Measurements from ENCODE around the gene MARCHF2. TPM values are rescaled to one million over a fixed set of nuclear protein-coding genes. Genes with fewer than 3 reads are reported as not detected.
"Not testable (repeated sequence)": the region's sequence is repeated elsewhere in the genome, so short reads cannot be mapped to it uniquely, and the experiment has no call there.

MARCHF2 gene
- total and polyA plus RNA-seq, 2 donors (not counting 1 experiment from before 2014, with no cell fraction given), result 22.9 to 52.6 TPM

DNA sequence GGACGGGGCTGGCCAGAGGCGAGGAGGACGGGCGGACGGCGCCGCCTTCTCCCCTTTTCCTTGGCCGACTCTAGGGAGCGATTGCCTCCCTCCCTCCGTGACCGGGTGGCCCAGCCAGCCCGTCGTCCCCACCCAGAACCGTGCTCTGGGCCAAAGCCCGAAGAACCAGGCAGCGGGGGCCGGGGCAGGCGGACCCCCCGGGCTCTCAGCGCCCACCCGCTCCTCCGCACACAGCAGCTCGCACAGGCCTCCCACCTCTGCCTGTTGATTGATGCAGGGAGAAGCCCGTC is 9.3 kb upstream of the MARCHF2 start:
- H3K27me3 Mint-ChIP-seq, result no peaks in the 10 kb centered on the region
- Histone ChIP-seq H3K4me1 (ENCODE audit: control insufficient read depth in 2 of 2, insufficient read depth in 2 of 2, low read length in 2 of 2) (no peaks in the 10 kb centered on the region), H3K27me3 (replicated peaks in 1 of 4; ENCODE audit: control extremely low read depth in 1 of 4, control insufficient read depth in 3 of 4, insufficient read depth in 4 of 4, low read length in 3 of 4) (no peaks in the 10 kb centered on the region), H3K9me3 (ENCODE audit: control extremely low read depth in 1 of 3, control insufficient read depth in 2 of 3, insufficient read depth in 1 of 3, low read length in 2 of 3) (no peaks in the 10 kb centered on the region), H3K79me2 (ENCODE audit: control insufficient read depth, insufficient read depth, low read length) (no peaks in the 10 kb centered on the region), H3K9ac (ENCODE audit: low read length) (no peak overlapping the region), H3K36me3 (replicated peaks in 1 of 2; ENCODE audit: control extremely low read depth in 1 of 2, control insufficient read depth in 1 of 2, extremely low read depth in 1 of 2, insufficient read depth in 2 of 2, low read length in 1 of 2) (peaks cover 0 to 35% of the 10 kb centered on the region in 2 experiments), H3K4me3 (ENCODE audit: control extremely low read depth in 1 of 5, extremely low read depth in 1 of 5, insufficient read depth in 1 of 5, low read depth in 2 of 5, low read length in 4 of 5) (no peak overlapping the region), H3K27ac (ENCODE audit: low read length in 2 of 2) (no peak overlapping the region), H4K20me1 (ENCODE audit: control insufficient read depth, insufficient read depth, low read length, poor library complexity, severe bottlenecking) (peaks cover 23% of the 10 kb centered on the region), H3K4me2 (replicated peaks; ENCODE audit: low read depth, low read length, poor library complexity, severe bottlenecking) (no peak overlapping the region), H2AFZ (ENCODE audit: insufficient read depth, low read depth, low read length, poor library complexity, severe bottlenecking) (no peak overlapping the region)
- ChIA-PET CTCF (no interaction called here), POLR2A (no interaction called here)
- ATAC-seq (ENCODE audit: low read depth) (no peak), DNase-seq (no peak)
- intact Hi-C loops (cut with micrococcal nuclease), result no loop called here
- WGBS (ENCODE audit: insufficient coverage), result 95% methylated on average over 24 of the region's 24 CpGs
- no peaks in the 10 kb centered on the region for H3K4me1 Mint-ChIP-seq
- H3K9me3 Mint-ChIP-seq (ENCODE audit: insufficient read depth), result no peaks in the 10 kb centered on the region
- no peak overlapping the region for H3K4me3 Mint-ChIP-seq
- TF ChIP-seq EZH2 (IDR thresholded peaks at IDR 0.05; ENCODE audit: borderline replicate concordance, insufficient read depth, low read depth, low read length, poor library complexity, severe bottlenecking), result no peak
- TF ChIP-seq, protein P1, sequence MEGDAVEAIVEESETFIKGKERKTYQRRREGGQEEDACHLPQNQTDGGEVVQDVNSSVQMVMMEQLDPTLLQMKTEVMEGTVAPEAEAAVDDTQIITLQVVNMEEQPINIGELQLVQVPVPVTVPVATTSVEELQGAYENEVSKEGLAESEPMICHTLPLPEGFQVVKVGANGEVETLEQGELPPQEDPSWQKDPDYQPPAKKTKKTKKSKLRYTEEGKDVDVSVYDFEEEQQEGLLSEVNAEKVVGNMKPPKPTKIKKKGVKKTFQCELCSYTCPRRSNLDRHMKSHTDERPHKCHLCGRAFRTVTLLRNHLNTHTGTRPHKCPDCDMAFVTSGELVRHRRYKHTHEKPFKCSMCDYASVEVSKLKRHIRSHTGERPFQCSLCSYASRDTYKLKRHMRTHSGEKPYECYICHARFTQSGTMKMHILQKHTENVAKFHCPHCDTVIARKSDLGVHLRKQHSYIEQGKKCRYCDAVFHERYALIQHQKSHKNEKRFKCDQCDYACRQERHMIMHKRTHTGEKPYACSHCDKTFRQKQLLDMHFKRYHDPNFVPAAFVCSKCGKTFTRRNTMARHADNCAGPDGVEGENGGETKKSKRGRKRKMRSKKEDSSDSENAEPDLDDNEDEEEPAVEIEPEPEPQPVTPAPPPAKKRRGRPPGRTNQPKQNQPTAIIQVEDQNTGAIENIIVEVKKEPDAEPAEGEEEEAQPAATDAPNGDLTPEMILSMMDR (IDR thresholded peaks at IDR 0.05), result no peak
- no peak overlapping the region for H3K27ac Mint-ChIP-seq

DNA sequence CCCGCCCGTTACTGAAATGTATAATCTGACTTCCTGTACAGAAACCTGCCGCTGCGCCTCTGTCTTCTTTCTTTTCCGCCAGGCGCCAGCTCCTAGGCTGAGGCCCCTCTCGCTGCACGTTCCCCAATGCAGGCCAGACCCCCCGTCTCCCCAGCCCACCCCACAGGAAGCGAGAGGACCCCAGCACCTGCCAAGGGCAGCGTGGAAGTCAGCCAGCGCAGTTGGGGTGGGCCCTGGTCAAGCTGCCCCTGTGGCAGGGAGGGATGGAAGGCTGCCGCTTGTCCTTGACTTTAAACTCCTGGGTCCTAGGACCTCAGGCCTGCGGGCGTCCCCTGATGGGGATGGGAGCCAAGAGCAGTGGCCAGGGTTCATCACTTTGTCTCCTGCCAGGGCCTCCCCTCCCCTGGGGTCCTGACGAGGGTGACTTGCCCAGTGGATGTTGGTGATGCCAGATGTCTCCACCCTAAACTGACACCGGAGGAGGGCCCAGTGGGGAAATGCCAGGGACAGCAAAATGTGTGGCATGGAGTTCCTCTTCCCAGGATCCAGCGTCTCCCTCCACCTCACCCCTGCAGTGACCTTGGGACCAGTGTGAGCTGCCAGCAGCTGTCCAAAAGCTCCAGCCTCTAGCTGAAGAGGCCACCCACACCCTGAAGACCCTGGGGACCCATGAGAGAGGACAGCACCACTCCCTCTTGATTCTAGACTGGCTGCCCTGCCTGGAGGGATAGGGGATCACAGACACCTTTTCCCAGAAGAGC is 8.5 kb upstream of the MARCHF2 start:
- Histone ChIP-seq H3K36me3 (replicated peaks in 1 of 2; ENCODE audit: control extremely low read depth in 1 of 2, control insufficient read depth in 1 of 2, extremely low read depth in 1 of 2, insufficient read depth in 2 of 2, low read length in 1 of 2) (peaks cover 0 to 33% of the 10 kb centered on the region in 2 experiments), H2AFZ (ENCODE audit: insufficient read depth, low read depth, low read length, poor library complexity, severe bottlenecking) (no peak overlapping the region), H3K27me3 (replicated peaks in 1 of 4; ENCODE audit: control extremely low read depth in 1 of 4, control insufficient read depth in 3 of 4, insufficient read depth in 4 of 4, low read length in 3 of 4) (no peaks in the 10 kb centered on the region), H3K9ac (ENCODE audit: low read length) (no peak overlapping the region), H4K20me1 (ENCODE audit: control insufficient read depth, insufficient read depth, low read length, poor library complexity, severe bottlenecking) (peaks cover 19% of the 10 kb centered on the region), H3K9me3 (ENCODE audit: control extremely low read depth in 1 of 3, control insufficient read depth in 2 of 3, insufficient read depth in 1 of 3, low read length in 2 of 3) (no peaks in the 10 kb centered on the region), H3K4me2 (replicated peaks; ENCODE audit: low read depth, low read length, poor library complexity, severe bottlenecking) (no peak overlapping the region), H3K27ac (ENCODE audit: low read length in 2 of 2) (no peak overlapping the region), H3K4me1 (ENCODE audit: control insufficient read depth in 2 of 2, insufficient read depth in 2 of 2, low read length in 2 of 2) (no peaks in the 10 kb centered on the region), H3K79me2 (ENCODE audit: control insufficient read depth, insufficient read depth, low read length) (no peaks in the 10 kb centered on the region), H3K4me3 (ENCODE audit: control extremely low read depth in 1 of 5, extremely low read depth in 1 of 5, insufficient read depth in 1 of 5, low read depth in 2 of 5, low read length in 4 of 5) (no peak overlapping the region)
- TF ChIP-seq, protein P1 (IDR thresholded peaks at IDR 0.05), result no peak
- TF ChIP-seq EZH2 (IDR thresholded peaks at IDR 0.05; ENCODE audit: borderline replicate concordance, insufficient read depth, low read depth, low read length, poor library complexity, severe bottlenecking), result no peak
- no peaks in the 10 kb centered on the region for H3K4me1 Mint-ChIP-seq
- intact Hi-C loops (cut with micrococcal nuclease), result no loop called here
- no peaks in the 10 kb centered on the region for H3K9me3 Mint-ChIP-seq (ENCODE audit: insufficient read depth)
- WGBS (ENCODE audit: insufficient coverage), result 97% methylated on average over 10 of the region's 18 CpGs
- ATAC-seq (ENCODE audit: low read depth) (no peak), DNase-seq (no peak)
- POLR2A ChIA-PET, result no interaction called here
- H3K27me3 Mint-ChIP-seq, result no peaks in the 10 kb centered on the region
- H3K27ac Mint-ChIP-seq, result no peak overlapping the region
- CTCF ChIA-PET, result interaction anchor here (1.1 kb wide), 1 partner anchor 175 kb away, joined by 4 read pairs; no protein-coding TSS in a partner anchor
- no peak overlapping the region for H3K4me3 Mint-ChIP-seq

DNA sequence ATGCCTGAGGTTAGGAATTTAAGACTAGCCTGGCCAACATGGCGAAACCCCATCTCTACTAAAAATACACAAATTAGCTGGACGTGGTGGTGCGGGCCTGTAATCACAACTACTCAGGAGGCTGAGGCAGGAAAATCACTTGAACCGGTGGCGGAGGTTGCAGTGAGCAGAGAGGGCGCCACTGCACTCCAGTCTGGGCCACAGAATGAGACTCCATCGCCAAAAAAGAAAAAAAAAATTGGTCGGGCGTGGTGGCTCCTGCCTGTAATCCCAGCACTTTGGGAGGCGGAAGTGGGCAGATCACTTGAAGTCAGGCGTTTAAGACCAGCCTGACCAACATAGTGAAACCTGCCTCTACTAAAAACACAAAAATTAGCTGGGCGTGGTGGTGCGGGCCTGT is 2.4 kb upstream of the MARCHF2 start:
- H3K79me2 ChIP-seq (ENCODE audit: control insufficient read depth, insufficient read depth, low read length); H3K27me3 Mint-ChIP-seq; H3K27ac ChIP-seq (ENCODE audit: low read length in 2 of 2); ATAC-seq (ENCODE audit: low read depth); H3K36me3 ChIP-seq (replicated peaks in 1 of 2; ENCODE audit: control extremely low read depth in 1 of 2, control insufficient read depth in 1 of 2, extremely low read depth in 1 of 2, insufficient read depth in 2 of 2, low read length in 1 of 2); intact Hi-C loops (cut with micrococcal nuclease); H3K27ac Mint-ChIP-seq; H3K4me2 ChIP-seq (replicated peaks; ENCODE audit: low read depth, low read length, poor library complexity, severe bottlenecking); H3K4me3 Mint-ChIP-seq; H3K4me1 ChIP-seq (ENCODE audit: control insufficient read depth in 2 of 2, insufficient read depth in 2 of 2, low read length in 2 of 2); H3K9me3 Mint-ChIP-seq (ENCODE audit: insufficient read depth); H3K27me3 ChIP-seq (replicated peaks in 1 of 4; ENCODE audit: control extremely low read depth in 1 of 4, control insufficient read depth in 3 of 4, insufficient read depth in 4 of 4, low read length in 3 of 4); DNase-seq; H4K20me1 ChIP-seq (ENCODE audit: control insufficient read depth, insufficient read depth, low read length, poor library complexity, severe bottlenecking); H2AFZ ChIP-seq (ENCODE audit: insufficient read depth, low read depth, low read length, poor library complexity, severe bottlenecking); H3K9me3 ChIP-seq (ENCODE audit: control extremely low read depth in 1 of 3, control insufficient read depth in 2 of 3, insufficient read depth in 1 of 3, low read length in 2 of 3); H3K9ac ChIP-seq (ENCODE audit: low read length); H3K4me3 ChIP-seq (ENCODE audit: control extremely low read depth in 1 of 5, extremely low read depth in 1 of 5, insufficient read depth in 1 of 5, low read depth in 2 of 5, low read length in 4 of 5): not testable (repeated sequence)
- 88% methylated on average over 9 of the region's 13 CpGs for WGBS (ENCODE audit: insufficient coverage)
- POLR2A ChIA-PET, result interaction anchor here (0.6 to 1.8 kb wide), 2 partner anchors 20 to 51 kb away, joined by 3 to 14 read pairs; partner anchors contain the start of gene RAB11B
- H3K4me1 Mint-ChIP-seq, result peaks cover 11% of the 10 kb centered on the region
- CTCF ChIA-PET, result interaction anchor here (5.5 kb wide), 1 partner anchor 168 kb away, joined by 49 read pairs; the partner anchor contains the start of gene MYO1F
